HG03135 (cell line): Measurements from ENCODE around the gene SLC25A30.
"Not testable (repeated sequence)": the region's sequence is repeated elsewhere in the genome, so short reads cannot be mapped to it uniquely, and the experiment has no call there.

Experiments used
- ATAC-seq: cut with Tn5 transposase; IDR thresholded peaks from one replicate; pipeline ENCODE4 v1.9.1; 2021; ENCODE audit warnings: mild to moderate bottlenecking, moderate library complexity; ENCODE audit not compliant: unreplicated experiment

The SLC25A30 gene

GRCh38 chr13:45393941-45394570 is 24.1 kb downstream of the SLC25A30 start:
- no peak for ATAC-seq

GRCh38 chr13:45392811-45393210 is 25.4 kb downstream of the SLC25A30 start:
- no peak for ATAC-seq

GRCh38 chr13:45391926-45392325 is 26.2 kb downstream of the SLC25A30 start:
- ATAC-seq: no peak

GRCh38 chr13:45391128-45391527 is 27.0 kb downstream of the SLC25A30 start:
- not testable (repeated sequence) for ATAC-seq

GRCh38 chr13:45390348-45390747 is 27.8 kb downstream of the SLC25A30 start:
- not testable (repeated sequence) for ATAC-seq

- ATAC-seq: no peak
These were observed 29.5 kb downstream of the SLC25A30 start for GRCh38 chr13:45388664-45389063.

- not testable (repeated sequence) for ATAC-seq
These were observed 31.1 kb downstream of the SLC25A30 start for GRCh38 chr13:45386892-45387575.

- no peak for ATAC-seq
These were observed 32.1 kb downstream of the SLC25A30 start for GRCh38 chr13:45385907-45386553.

GRCh38 chr13:45385320-45385719 is 32.9 kb downstream of the SLC25A30 start:
- no peak for ATAC-seq

GRCh38 chr13:45384474-45385174 is 33.5 kb downstream of the SLC25A30 start:
- no peak for ATAC-seq

GRCh38 chr13:45382739-45383138 is 35.4 kb downstream of the SLC25A30 start:
- ATAC-seq: not testable (repeated sequence)

- no peak for ATAC-seq
These were observed 37.0 kb downstream of the SLC25A30 start for GRCh38 chr13:45381196-45381595.

- ATAC-seq: not testable (repeated sequence)
These were observed 37.5 kb downstream of the SLC25A30 start for GRCh38 chr13:45380708-45381107.

GRCh38 chr13:45379516-45379915 is 38.7 kb downstream of the SLC25A30 start:
- ATAC-seq: not testable (repeated sequence)

- not testable (repeated sequence) for ATAC-seq
These were observed 39.4 kb downstream of the SLC25A30 start for GRCh38 chr13:45378786-45379185.

GRCh38 chr13:45377314-45377713 is 40.9 kb downstream of the SLC25A30 start:
- ATAC-seq: not testable (repeated sequence)

GRCh38 chr13:45376651-45377050 is 41.5 kb downstream of the SLC25A30 start:
- ATAC-seq: not testable (repeated sequence)

GRCh38 chr13:45374917-45375316 is 43.3 kb downstream of the SLC25A30 start:
- no peak for ATAC-seq

GRCh38 chr13:45373162-45373547 is 45.0 kb downstream of the SLC25A30 start:
- no peak for ATAC-seq

GRCh38 chr13:45372189-45373161 is 45.7 kb downstream of the SLC25A30 start:
- no peak for ATAC-seq
